GM12874 (cell line): ENCODE data around the gene DLG5.

Source experiments
- CTCF ChIP-seq: IDR thresholded peaks from 2 replicates; pipeline ENCODE4 v1.5.1; 2011; ENCODE audit warnings: low read depth, mild to moderate bottlenecking, control low read depth, low read length, moderate library complexity; ENCODE audit not compliant: insufficient read depth

DLG5 gene

GRCh38 chr10:77854115-77854514 lies 72.4 kb downstream of the DLG5 start:
- no peak for TF ChIP-seq CTCF

- TF ChIP-seq CTCF: no peak
Measured at GRCh38 chr10:77853256-77853655, 73.3 kb downstream of the DLG5 start.

GRCh38 chr10:77850620-77851231 lies 75.8 kb downstream of the DLG5 start:
- no peak for TF ChIP-seq CTCF

DNA sequence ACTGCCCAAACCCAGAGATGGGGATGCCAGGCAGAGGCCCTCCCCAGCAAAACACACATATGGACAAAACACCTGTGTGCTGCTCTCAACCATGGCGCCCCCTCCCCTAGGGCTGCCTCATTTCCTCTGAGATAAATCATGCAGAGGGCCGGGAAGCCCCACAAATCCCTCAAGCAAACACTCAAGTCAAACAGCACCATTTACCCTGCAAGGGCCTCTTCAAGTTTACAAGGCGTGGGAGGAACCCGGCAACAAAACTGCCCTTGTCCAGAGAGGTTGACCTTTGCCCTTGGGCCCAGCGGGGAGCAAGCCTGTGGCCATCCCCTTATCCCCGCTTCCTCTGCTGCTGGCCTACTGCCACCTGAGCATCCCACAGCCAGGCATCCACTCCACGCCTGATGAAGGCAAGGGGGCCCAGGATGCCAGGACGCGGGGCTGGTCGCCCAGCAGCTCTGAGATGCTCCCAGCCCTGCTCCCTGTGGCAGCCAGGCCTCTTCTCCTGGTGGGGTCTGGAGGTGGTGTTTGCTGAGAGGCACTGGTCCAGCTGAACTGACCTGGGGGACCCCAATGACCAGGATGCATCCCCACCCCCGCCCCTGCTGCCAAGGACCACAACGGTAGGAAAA lies 77.4 kb downstream of the DLG5 start:
- no peak for TF ChIP-seq CTCF

DNA sequence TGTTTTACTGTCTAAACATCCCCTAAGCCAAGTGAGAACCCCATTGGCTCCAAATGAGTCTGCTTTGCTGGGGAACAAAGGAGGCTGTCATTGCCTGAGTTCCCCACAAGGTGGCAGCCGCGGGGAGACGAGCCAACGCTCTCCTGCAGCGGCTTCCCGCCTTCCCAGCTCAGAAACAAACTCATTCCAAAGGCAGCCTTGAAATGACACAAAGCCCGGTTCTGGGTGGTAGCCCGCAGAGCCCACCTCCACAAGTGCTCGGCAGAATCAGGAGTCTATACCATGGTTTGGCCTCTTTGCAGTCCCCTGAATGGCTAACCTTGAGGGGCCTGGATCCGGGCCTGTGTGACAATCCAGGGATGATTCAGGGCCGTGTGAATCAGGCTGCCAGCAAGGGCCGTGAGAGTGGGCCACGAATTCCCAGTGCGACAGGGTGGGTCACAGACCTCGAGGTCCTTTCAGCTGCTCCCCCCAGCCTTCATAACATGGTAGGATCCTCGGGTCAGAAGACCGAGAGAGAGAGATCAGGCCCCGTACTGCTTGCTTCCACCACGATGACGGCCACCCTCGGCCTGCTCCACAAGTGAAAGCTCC lies 79.7 kb downstream of the DLG5 start:
- peak; percentile 91 for TF ChIP-seq CTCF

DNA sequence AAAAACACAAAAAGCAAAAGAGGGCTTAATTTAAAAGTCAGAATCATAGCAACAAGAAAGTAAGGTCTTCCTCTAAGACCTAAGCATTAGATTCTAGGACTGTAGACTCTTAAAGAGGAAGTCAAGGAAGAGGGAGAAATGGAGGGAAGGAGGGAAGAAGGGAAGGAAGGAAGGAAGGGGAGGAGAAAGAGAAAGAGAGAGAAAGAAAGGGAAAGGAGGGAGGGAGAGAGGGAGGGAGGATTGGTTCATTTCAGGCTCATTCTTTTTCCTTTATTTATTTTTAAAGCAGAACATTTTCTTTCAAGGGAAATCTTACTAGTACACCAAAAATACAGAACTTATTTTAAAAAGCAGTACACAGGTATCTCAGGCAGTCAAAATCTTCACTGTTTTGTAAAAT lies 81.1 kb downstream of the DLG5 start:
- no peak for TF ChIP-seq CTCF

DNA sequence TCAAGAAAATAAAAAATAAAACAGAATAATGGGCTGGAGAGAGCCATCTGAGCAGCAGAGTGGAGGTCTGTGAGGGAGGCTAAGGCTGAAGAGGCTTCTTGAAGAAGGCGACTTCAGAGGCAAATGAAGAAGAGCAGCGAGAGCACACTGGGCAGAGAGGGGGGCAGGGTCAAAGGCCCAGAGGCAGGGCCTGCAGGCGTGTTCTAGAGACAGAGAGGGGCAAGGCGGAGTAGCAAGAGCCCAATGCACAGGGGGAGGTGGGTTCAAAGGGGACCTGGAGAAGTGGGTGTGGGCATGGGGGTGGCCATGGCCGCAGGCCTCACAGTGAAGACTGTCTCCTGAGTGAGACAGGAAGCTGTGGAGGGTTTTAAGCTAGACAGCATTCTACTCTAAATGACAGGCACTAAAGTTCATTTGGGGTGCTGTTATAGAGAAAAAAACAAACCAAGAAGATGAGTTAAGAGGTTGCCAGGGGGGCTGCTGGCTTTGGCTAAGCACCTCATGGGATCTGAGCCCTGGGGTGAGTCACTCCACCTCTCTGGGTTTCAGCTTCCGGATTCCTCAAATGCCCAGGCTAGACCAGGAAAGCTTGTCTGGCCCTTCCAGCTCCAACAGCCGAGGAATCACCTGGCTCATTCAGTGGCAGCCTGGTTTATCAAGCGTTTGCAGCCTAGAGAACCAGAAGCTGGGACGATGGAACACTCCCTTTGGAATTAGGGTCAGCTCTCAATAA lies 81.7 kb downstream of the DLG5 start:
- TF ChIP-seq CTCF: no peak
